HG03159 (cell line): ENCODE data around the gene MYH7.
"Not testable (repeated sequence)": the region's sequence is repeated elsewhere in the genome, so short reads cannot be mapped to it uniquely, and the experiment has no call there.

ENCODE experiments used
- ATAC-seq: cut with Tn5 transposase; IDR thresholded peaks from one replicate; pipeline ENCODE4 v1.9.1; 2021; ENCODE audit warnings: mild to moderate bottlenecking, moderate library complexity; ENCODE audit not compliant: unreplicated experiment

The MYH7 gene

GRCh38 chr14:23387916-23388882 lies 47.3 kb downstream of the MYH7 start:
- ATAC-seq: no peak

- no peak for ATAC-seq
These were observed 48.5 kb downstream of the MYH7 start for GRCh38 chr14:23386999-23387398.

- ATAC-seq: not testable (repeated sequence)
These were observed 49.2 kb downstream of the MYH7 start for GRCh38 chr14:23386266-23386657.

- ATAC-seq: no peak
These were observed 49.7 kb downstream of the MYH7 start for GRCh38 chr14:23385642-23386265.

- no peak for ATAC-seq
These were observed 50.2 kb downstream of the MYH7 start for GRCh38 chr14:23385244-23385641.

- ATAC-seq: no peak
These were observed 50.9 kb downstream of the MYH7 start for GRCh38 chr14:23384364-23385080.

- ATAC-seq: no peak
These were observed 52.6 kb downstream of the MYH7 start for GRCh38 chr14:23382731-23383440.

- no peak for ATAC-seq
These were observed 53.2 kb downstream of the MYH7 start for GRCh38 chr14:23382276-23382675.

GRCh38 chr14:23381871-23382270 lies 53.6 kb downstream of the MYH7 start:
- ATAC-seq: no peak

GRCh38 chr14:23380976-23381375 lies 54.5 kb downstream of the MYH7 start:
- ATAC-seq: no peak

- ATAC-seq: no peak
These were observed 55.1 kb downstream of the MYH7 start for GRCh38 chr14:23380197-23380914.

- ATAC-seq: no peak
These were observed 55.9 kb downstream of the MYH7 start for GRCh38 chr14:23379366-23380196.

GRCh38 chr14:23378612-23379220 lies 56.7 kb downstream of the MYH7 start:
- ATAC-seq: no peak

GRCh38 chr14:23377573-23378563 lies 57.6 kb downstream of the MYH7 start:
- ATAC-seq: no peak

- no peak for ATAC-seq
These were observed 58.3 kb downstream of the MYH7 start for GRCh38 chr14:23377198-23377550.

GRCh38 chr14:23376482-23377197 lies 58.8 kb downstream of the MYH7 start, which contains the start of gene CMTM5:
CMTM5 (plus strand) TSS chr14:23377046; CDS start chr14:23377252, 206 bp downstream.
- no peak for ATAC-seq
